NB4 (cell line): ENCODE measurements around the gene CYB5B.
"Not testable (repeated sequence)": the region's sequence is repeated elsewhere in the genome, so short reads cannot be mapped to it uniquely, and the experiment has no call there.

Experiments used
- DNase-seq: peaks from one replicate; pipeline ENCODE4 v3.0.0; 2010; ENCODE audit warnings: low read depth
- H3K4me3 ChIP-seq: one replicate; pipeline ENCODE4 v1.5.1; 2011; ENCODE audit warnings: mild to moderate bottlenecking, low read depth, low read length, moderate library complexity
- MAX ChIP-seq: IDR thresholded peaks from 2 replicates; pipeline ENCODE4 v1.6.1; 2011; ENCODE audit warnings: low read depth, low read length
- MYC ChIP-seq: IDR thresholded peaks from 2 replicates; pipeline ENCODE4 v1.6.1; 2011; ENCODE audit warnings: low read depth, low read length
- POLR2A ChIP-seq: IDR thresholded peaks from 2 replicates; pipeline ENCODE4 v1.6.1; 2011; ENCODE audit warnings: mild to moderate bottlenecking; ENCODE audit not compliant: insufficient read length; ENCODE audit errors: extremely low read depth
- TF ChIP-seq, protein P1 (sequence below): IDR thresholded peaks from one replicate; pipeline ENCODE4 v1.5.1; 2012; ENCODE audit warnings: low read depth, low read length

The CYB5B gene

DNA sequence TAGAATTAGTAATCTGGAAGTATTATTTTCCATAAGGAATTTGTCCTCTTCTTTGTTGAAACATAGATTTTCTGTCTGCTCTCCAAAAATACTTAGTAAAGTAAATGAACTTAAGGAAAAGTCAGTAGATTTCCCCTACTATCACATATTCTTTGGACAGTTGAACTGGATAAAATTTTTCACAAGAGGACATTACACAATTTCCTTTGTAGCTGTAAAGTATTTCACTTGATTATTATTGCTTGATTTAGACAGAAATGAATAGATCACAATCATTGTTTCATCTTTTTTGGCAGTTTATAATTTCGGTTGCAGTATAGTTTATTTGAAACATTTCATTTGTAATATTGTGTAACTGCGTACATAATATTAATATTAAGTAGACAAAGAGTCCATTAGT is 12.5 kb downstream of the CYB5B start:
- DNase-seq, result no peak
- H3K4me3 ChIP-seq, result no peak overlapping the region
- TF ChIP-seq, protein P1, sequence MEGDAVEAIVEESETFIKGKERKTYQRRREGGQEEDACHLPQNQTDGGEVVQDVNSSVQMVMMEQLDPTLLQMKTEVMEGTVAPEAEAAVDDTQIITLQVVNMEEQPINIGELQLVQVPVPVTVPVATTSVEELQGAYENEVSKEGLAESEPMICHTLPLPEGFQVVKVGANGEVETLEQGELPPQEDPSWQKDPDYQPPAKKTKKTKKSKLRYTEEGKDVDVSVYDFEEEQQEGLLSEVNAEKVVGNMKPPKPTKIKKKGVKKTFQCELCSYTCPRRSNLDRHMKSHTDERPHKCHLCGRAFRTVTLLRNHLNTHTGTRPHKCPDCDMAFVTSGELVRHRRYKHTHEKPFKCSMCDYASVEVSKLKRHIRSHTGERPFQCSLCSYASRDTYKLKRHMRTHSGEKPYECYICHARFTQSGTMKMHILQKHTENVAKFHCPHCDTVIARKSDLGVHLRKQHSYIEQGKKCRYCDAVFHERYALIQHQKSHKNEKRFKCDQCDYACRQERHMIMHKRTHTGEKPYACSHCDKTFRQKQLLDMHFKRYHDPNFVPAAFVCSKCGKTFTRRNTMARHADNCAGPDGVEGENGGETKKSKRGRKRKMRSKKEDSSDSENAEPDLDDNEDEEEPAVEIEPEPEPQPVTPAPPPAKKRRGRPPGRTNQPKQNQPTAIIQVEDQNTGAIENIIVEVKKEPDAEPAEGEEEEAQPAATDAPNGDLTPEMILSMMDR, result no peak
- TF ChIP-seq MAX, result no peak
- no peak for TF ChIP-seq POLR2A
- TF ChIP-seq MYC, result no peak

DNA sequence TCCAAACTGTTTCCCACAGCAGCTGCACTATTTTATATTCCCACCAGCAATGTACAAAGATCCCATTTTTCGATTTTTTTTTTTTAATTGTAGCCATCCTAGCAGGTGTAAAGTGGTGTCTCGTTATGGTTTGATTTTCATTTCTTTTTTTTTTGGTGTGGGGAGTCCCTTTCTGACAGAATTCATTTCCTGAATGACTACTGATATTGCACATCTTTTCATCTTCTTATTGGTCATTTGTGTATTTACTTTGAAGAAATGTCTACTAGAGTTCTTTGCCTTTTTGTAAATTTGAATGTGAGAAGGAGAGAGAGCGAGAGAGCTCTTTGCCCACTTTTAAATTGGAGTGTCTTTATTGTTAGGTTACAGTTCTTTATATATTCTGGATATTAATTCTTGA is 14.0 kb downstream of the CYB5B start:
- DNase-seq, result no peak
- TF ChIP-seq, protein P1, result no peak
- TF ChIP-seq MAX (no peak), POLR2A (no peak), MYC (no peak)
- H3K4me3 ChIP-seq, result no peak overlapping the region

DNA sequence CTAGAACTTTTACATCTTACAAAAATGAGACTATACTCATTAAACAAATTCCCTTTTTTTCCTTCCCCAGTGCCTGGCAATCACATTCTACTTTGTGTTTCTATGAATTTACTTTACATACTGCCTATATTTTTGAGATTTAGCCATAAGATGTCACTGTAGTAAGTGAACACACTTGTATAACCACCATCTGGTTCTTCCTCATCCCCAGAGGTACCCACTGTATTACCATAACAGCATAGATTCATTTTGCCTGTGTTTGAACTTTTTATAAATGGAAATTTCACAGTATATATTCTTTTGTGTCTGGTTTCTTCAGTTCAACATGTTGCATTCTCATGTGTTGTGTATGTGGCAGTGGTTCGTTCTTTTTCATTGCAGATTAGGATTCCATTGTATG is 15.8 kb downstream of the CYB5B start:
- TF ChIP-seq, protein P1, result no peak
- no peak for TF ChIP-seq POLR2A
- no peak for TF ChIP-seq MAX
- no peak for TF ChIP-seq MYC
- no peak overlapping the region for H3K4me3 ChIP-seq
- no peak for DNase-seq

GRCh38 chr16:69441030-69441429 is 16.6 kb downstream of the CYB5B start:
- DNase-seq, H3K4me3 ChIP-seq: not testable (repeated sequence)

GRCh38 chr16:69443927-69444631 is 19.7 kb downstream of the CYB5B start:
- H3K4me3 ChIP-seq, result no peak overlapping the region
- DNase-seq, result no peak
- TF ChIP-seq POLR2A (no peak), MAX (no peak), MYC (no peak)
- TF ChIP-seq, protein P1, result no peak

GRCh38 chr16:69444873-69445517 is 20.6 kb downstream of the CYB5B start:
- TF ChIP-seq, protein P1, result no peak
- TF ChIP-seq MYC (no peak), MAX (no peak), POLR2A (no peak)
- no peak overlapping the region for H3K4me3 ChIP-seq
- peak; percentile 18 for DNase-seq
